22Rv1 (cell line): ENCODE data around the gene CHIA.

Experiments used
- ZFX ChIP-seq: fragments of 450-650 bp; IDR thresholded peaks from 2 replicates; pipeline ENCODE4 v1.6.1; 2017; ENCODE audit warnings: antibody characterized with exemption, borderline replicate concordance
- TF ChIP-seq, protein P1 (sequence below): fragments of 450-650 bp; IDR thresholded peaks from 2 replicates; pipeline ENCODE4 v1.5.1; 2017; ENCODE audit warnings: mild to moderate bottlenecking

DNA sequence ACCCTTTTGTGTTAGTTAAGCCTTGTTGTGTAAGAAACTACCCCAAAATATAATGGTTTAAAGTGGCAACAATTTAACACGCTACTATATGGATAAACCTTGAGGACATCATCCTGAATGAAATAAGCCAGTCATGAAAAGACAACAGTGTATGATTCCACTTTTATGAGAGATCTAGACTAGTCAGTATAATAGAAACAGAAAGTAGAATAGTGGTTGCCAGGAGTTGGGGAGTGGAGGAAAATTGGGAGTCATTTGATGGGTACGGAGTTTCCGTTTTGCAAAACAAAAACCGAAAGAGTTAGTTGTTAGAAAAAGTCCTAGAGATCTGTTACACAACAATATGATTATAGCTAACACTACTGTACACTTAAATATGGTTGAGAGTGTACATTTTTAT lies 16.0 kb upstream of the CHIA start:
- TF ChIP-seq, protein P1, sequence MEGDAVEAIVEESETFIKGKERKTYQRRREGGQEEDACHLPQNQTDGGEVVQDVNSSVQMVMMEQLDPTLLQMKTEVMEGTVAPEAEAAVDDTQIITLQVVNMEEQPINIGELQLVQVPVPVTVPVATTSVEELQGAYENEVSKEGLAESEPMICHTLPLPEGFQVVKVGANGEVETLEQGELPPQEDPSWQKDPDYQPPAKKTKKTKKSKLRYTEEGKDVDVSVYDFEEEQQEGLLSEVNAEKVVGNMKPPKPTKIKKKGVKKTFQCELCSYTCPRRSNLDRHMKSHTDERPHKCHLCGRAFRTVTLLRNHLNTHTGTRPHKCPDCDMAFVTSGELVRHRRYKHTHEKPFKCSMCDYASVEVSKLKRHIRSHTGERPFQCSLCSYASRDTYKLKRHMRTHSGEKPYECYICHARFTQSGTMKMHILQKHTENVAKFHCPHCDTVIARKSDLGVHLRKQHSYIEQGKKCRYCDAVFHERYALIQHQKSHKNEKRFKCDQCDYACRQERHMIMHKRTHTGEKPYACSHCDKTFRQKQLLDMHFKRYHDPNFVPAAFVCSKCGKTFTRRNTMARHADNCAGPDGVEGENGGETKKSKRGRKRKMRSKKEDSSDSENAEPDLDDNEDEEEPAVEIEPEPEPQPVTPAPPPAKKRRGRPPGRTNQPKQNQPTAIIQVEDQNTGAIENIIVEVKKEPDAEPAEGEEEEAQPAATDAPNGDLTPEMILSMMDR, result no peak
- no peak for TF ChIP-seq ZFX
